BE2C (cell line): ENCODE results near the gene MAGI1.
A peak's percentile ranks its signal among the peaks of the same experiment; 100 is the strongest.

Experiments
- DNase-seq: peaks from one replicate; pipeline ENCODE4 v3.0.0-alpha.2; 2020
- H3K27me3 ChIP-seq: fragments of 250-450 bp; sonication (Bioruptor Pico); 2 replicates; pipeline ENCODE4 v1.5.1; 2020; ENCODE audit warnings: mild to moderate bottlenecking
- H3K36me3 ChIP-seq: fragments of 250-450 bp; sonication (Bioruptor Pico); 2 replicates; pipeline ENCODE4 v1.5.1; 2020; ENCODE audit warnings: mild to moderate bottlenecking
- H3K4me1 ChIP-seq: fragments of 250-450 bp; sonication (Bioruptor Pico); 2 replicates; pipeline ENCODE4 v1.5.1; 2020
- H3K4me3 ChIP-seq: 2 replicates; pipeline ENCODE4 v1.5.1; 2011; ENCODE audit warnings: low read depth, low read length
- H3K9me3 ChIP-seq: fragments of 250-450 bp; sonication (Bioruptor Pico); 2 replicates; pipeline ENCODE4 v1.5.1; 2020
- CTCF ChIP-seq: IDR thresholded peaks from 2 replicates; pipeline ENCODE4 v1.5.1; 2012; ENCODE audit warnings: mild to moderate bottlenecking, low read depth, low read length

The MAGI1 gene

GRCh38 chr3:65844370-65844769, 194.3 kb downstream of the MAGI1 start:
- Histone ChIP-seq H3K4me1 (no peaks in the 10 kb centered on the region), H3K9me3 (no peaks in the 10 kb centered on the region), H3K27me3 (no peaks in the 10 kb centered on the region), H3K4me3 (no peak overlapping the region), H3K36me3 (no peaks in the 10 kb centered on the region; the same call in 1 of the 2 replicates)
- TF ChIP-seq CTCF: no peak
- no peak for DNase-seq

GRCh38 chr3:65843732-65844131, 195.0 kb downstream of the MAGI1 start:
- H3K4me3 ChIP-seq: no peak overlapping the region
- DNase-seq: no peak
- no peaks in the 10 kb centered on the region; the same call in 1 of the 2 replicates for H3K36me3 ChIP-seq
- no peaks in the 10 kb centered on the region for H3K27me3 ChIP-seq
- H3K4me1 ChIP-seq: no peaks in the 10 kb centered on the region
- H3K9me3 ChIP-seq: no peaks in the 10 kb centered on the region
- no peak for TF ChIP-seq CTCF

GRCh38 chr3:65837604-65838003, 201.1 kb downstream of the MAGI1 start:
- DNase-seq: no peak
- Histone ChIP-seq H3K4me1 (no peaks in the 10 kb centered on the region), H3K9me3 (no peaks in the 10 kb centered on the region), H3K27me3 (no peaks in the 10 kb centered on the region), H3K36me3 (no peaks in the 10 kb centered on the region), H3K4me3 (no peak overlapping the region)
- no peak for TF ChIP-seq CTCF

DNA sequence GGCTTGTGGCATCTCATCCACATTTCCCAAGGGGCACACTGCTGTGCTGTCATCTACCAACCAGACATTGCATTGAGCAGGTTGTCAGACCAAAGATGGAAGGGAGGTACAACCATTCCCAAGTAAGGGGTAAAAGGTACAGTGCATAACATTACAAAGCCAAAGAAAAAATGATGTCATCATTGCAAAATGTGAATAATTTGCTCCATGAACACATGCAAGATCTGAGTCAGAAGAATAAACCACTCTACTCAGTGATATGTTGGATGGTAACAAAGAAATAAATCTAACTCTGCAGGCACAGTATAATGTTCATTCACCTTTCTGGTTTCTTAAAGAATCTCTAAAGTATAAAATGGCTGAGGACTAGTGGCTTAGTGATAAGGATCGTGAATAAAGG, 202.7 kb downstream of the MAGI1 start:
- Histone ChIP-seq H3K4me1 (peaks cover 8% of the 10 kb centered on the region), H3K27me3 (no peaks in the 10 kb centered on the region), H3K36me3 (no peaks in the 10 kb centered on the region), H3K4me3 (no peak overlapping the region), H3K9me3 (no peaks in the 10 kb centered on the region)
- no peak for TF ChIP-seq CTCF
- DNase-seq: no peak

DNA sequence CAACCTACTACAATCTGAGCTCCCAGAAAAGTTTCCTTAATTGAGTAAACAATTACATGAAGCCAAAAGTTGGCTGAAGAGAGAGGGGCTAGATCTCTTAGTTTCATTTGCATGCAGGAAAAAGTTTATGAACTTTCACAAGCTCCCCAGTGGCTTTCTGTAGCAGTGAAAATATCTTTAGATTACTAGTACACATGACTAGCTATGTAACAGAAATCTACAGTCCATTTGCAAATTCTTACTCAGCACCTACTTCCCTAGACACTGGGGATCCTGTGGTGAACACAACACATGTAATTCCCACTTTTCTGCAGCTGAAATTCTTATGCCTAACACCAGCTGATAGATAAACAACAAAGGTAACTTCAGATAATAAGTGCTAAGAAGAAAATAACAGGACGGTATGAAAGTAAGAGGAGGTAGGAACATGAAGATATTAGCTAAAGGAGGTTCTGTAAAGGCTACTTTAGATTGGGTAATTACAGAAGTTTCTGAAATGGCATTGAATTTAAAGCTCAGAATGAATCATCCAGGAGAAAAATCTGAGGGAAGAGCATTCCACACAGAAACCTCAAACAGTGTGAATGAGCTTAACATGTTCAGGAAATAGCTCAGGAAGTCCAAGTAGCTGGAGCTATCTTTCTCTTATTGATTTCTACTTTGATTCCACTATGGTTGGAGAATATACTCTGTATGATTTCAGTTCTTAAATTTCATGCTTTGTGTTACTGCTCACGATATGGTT, 204.8 kb downstream of the MAGI1 start:
- Histone ChIP-seq H3K4me3 (no peak overlapping the region), H3K4me1 (peaks cover 8% of the 10 kb centered on the region), H3K9me3 (no peaks in the 10 kb centered on the region), H3K36me3 (no peaks in the 10 kb centered on the region), H3K27me3 (no peaks in the 10 kb centered on the region)
- no peak for DNase-seq
- no peak for TF ChIP-seq CTCF

DNA sequence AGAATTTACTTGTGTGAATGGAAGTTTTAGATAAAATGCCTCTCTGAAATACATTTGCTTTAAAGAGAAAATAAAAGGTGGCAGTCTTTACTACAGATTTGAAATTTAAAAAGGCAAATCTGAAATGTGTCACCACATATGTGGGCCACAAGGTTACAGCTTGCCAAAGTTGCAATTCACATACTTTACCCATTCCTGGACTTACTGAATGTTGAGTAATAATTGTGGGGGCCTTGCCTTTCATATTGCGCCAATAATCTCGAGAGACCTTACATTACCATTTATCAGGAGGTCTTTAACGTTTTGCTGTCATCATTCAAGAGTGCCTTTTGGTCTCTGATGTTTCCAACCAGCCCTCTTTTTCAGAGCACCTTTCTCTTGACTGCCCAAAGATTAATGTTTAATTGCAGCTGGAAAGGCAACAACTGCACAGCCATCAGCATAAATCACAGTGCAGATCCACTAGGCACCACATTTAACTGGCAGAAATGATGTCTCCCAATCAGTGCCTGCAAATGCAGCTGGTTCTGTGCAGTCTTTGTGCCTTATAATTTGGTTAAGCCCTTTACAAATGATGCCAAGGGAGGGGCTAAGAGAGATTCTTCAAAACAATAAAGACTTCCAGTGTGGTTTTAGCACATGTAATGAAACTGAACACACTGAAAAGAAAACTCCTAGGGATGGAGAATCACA, 206.8 kb downstream of the MAGI1 start:
- DNase-seq: peak; percentile 45
- H3K27me3 ChIP-seq: no peaks in the 10 kb centered on the region

More for the DNA sequence above, 206.8 kb downstream of the MAGI1 start:
- H3K4me1 ChIP-seq: peaks cover 8% of the 10 kb centered on the region
- H3K36me3 ChIP-seq: no peaks in the 10 kb centered on the region
- H3K4me3 ChIP-seq: no peak overlapping the region
- TF ChIP-seq CTCF: no peak
- H3K9me3 ChIP-seq: no peaks in the 10 kb centered on the region
